B cell (primary cell): Measurements from ENCODE around the gene EEF1AKMT3.

Experiments
- CTCF ChIP-seq: fragments of 200-600 bp; IDR thresholded peaks from one replicate; pipeline ENCODE4 v1.8.0; 2022; ENCODE audit warnings: antibody characterized with exemption, mild to moderate bottlenecking
- EZH2 ChIP-seq: IDR thresholded peaks from 2 replicates; pipeline ENCODE4 v1.6.1; 2012; ENCODE audit warnings: borderline replicate concordance, low read depth, mild to moderate bottlenecking, moderate library complexity, low read length; ENCODE audit not compliant: insufficient read depth, poor library complexity, severe bottlenecking

DNA sequence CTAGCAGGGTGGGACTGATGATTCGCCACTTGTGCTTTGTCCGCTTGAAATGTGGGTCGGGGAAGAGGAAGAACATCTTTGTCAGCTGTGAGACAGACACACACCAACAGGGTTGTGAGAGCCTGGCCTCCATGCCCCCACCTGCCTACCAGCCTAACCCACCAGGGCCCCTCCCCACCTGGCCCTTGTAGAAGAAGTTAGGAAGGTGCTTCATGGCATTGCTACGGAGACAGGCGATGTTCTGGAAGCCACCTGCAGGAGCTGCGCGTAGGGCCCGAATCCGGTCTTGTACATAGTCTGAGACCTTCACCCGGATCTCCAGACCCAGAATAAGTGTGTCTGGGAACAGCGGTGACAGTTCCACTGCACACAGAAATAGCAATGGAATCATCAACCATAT is 2.8 kb upstream of the EEF1AKMT3 start:
- TF ChIP-seq CTCF (no peak), EZH2 (no peak)
